GM12878 (cell line): ENCODE results near the gene CUL1. TPM values are rescaled to one million over a fixed set of nuclear protein-coding genes. Genes with fewer than 3 reads are reported as not detected.

Experiments used
- ATAC-seq: fragments of 200-7000 bp; cut with Tn5 transposase; 3 replicates; pipeline ENCODE4 v1.9.1; 2020; ENCODE audit warnings: mild to moderate bottlenecking, moderate library complexity
- BruUV-seq: library from RNA; stranded (reverse); fragments of 400-500 nt; replicated peaks from 2 replicates; lab custom pipeline; 2021; lab: Mats Ljungman, UMichigan
- CTCF ChIA-PET: fragments of 300-600 bp; sonication (Branson Sonifier 250); formaldehyde crosslinking; extraction: SDS; loops from one replicate; lab custom pipeline; 2021; ENCODE audit warnings: inconsistent platforms; lab: Yijun Ruan, JAX
- POLR2A ChIA-PET: fragments of 350-600 bp; formaldehyde crosslinking; extraction: SDS; loops from one replicate; lab custom pipeline; 2021; ENCODE audit warnings: inconsistent platforms; lab: Charles Lee
- RAD21 ChIA-PET: fragments of 300-600 bp; sonication (Branson Sonifier 250); formaldehyde crosslinking; loops from one replicate; lab custom pipeline; 2023; ENCODE audit warnings: antibody characterized with exemption; ENCODE audit not compliant: unreplicated experiment; lab: Charles Lee
- SMC1A ChIA-PET: fragments of 300-600 bp; sonication (Branson Sonifier 250); formaldehyde crosslinking; loops from one replicate; lab custom pipeline; 2023; ENCODE audit not compliant: unreplicated experiment, uncharacterized antibody; lab: Charles Lee
- DNase-seq: peaks from one replicate; pipeline ENCODE4 v3.0.0-alpha.2; 2011; ENCODE audit warnings: low read depth, low spot score
- FAIRE-seq: peaks from 3 replicates; lab custom pipeline; 2011; peaks lifted over from hg19 to GRCh38; lab: Jason Lieb, UNC
- H2AFZ ChIP-seq: 2 replicates; pipeline ENCODE4 v1.6.0; 2011; ENCODE audit warnings: low read depth, low read length, control low read depth; ENCODE audit not compliant: control insufficient read depth
- H3K27ac ChIP-seq: 2 replicates; pipeline ENCODE4 v1.5.1; 2011; ENCODE audit warnings: control low read depth; ENCODE audit not compliant: control insufficient read depth, insufficient read depth
- H3K27me3 ChIP-seq, 2 experiments: replicated peaks in 1 of 2; 2 replicates each; pipeline versions ENCODE4 v1.6.0 to v1.6.1; 2011; ENCODE audit warnings: low read length in 1 of 2; ENCODE audit not compliant: control insufficient read depth in 2 of 2, insufficient read depth in 2 of 2
- H3K36me3 ChIP-seq, 2 experiments: 2 replicates each; pipeline ENCODE4 v1.5.1; 2011; ENCODE audit warnings: low read length in 1 of 2; ENCODE audit not compliant: control insufficient read depth in 2 of 2, insufficient read depth in 2 of 2
- H3K4me1 ChIP-seq: 2 replicates; pipeline ENCODE4 v1.6.1; 2011; ENCODE audit warnings: mild to moderate bottlenecking, low read length, moderate library complexity, mixed read lengths; ENCODE audit not compliant: control insufficient read depth, insufficient read depth
- H3K4me2 ChIP-seq: 2 replicates; pipeline ENCODE4 v1.6.0; 2011; ENCODE audit warnings: control low read depth; ENCODE audit not compliant: control insufficient read depth, insufficient read depth
- H3K4me3 ChIP-seq: fragments of 200-600 bp; sonication (generic); 2 replicates; pipeline ENCODE4 v1.5.1; 2016
- H3K79me2 ChIP-seq: 2 replicates; pipeline ENCODE4 v1.6.0; 2011; ENCODE audit warnings: low read length; ENCODE audit not compliant: control insufficient read depth, insufficient read depth
- H3K9ac ChIP-seq: 2 replicates; pipeline ENCODE4 v1.8.0; 2011; ENCODE audit warnings: low read length, control low read depth, mixed read lengths; ENCODE audit not compliant: control insufficient read depth, insufficient read depth
- H3K9me3 ChIP-seq: replicated peaks from 3 replicates; pipeline ENCODE4 v1.5.1; 2011; ENCODE audit warnings: mild to moderate bottlenecking, low read length; ENCODE audit not compliant: control insufficient read depth, insufficient read depth
- H4K20me1 ChIP-seq: 2 replicates; pipeline ENCODE4 v1.6.0; 2011; ENCODE audit not compliant: control insufficient read depth, insufficient read depth
- BCL11A ChIP-seq: IDR thresholded peaks from 2 replicates; pipeline ENCODE4 v1.6.1; 2011; ENCODE audit warnings: low read depth, low read length
- MYB ChIP-seq: fragments of 150-350 bp; IDR thresholded peaks from 2 replicates; pipeline ENCODE4 v1.6.1; 2014; ENCODE audit warnings: mild to moderate bottlenecking, low read depth, low read length, borderline replicate concordance
- NFIC ChIP-seq: IDR thresholded peaks from 2 replicates; pipeline ENCODE4 v1.6.1; 2012; ENCODE audit warnings: low read depth, mild to moderate bottlenecking, inconsistent platforms, low read length, moderate library complexity
- POU2F2 ChIP-seq: IDR thresholded peaks from 3 replicates; pipeline ENCODE4 v1.6.1; 2011; ENCODE audit warnings: low read depth, mild to moderate bottlenecking, low read length, borderline replicate concordance
- RCOR1 ChIP-seq: conservative IDR thresholded peaks from 2 replicates; pipeline ENCODE4 v1.6.1; 2012; ENCODE audit warnings: low read depth, low read length, improper control_type of control experiment
- RFX5 ChIP-seq: IDR thresholded peaks from 2 replicates; pipeline ENCODE4 v1.6.1; 2011; ENCODE audit warnings: low read depth, low read length, improper control_type of control experiment
- RUNX3 ChIP-seq: IDR thresholded peaks from 2 replicates; pipeline ENCODE4 v1.6.1; 2012; ENCODE audit warnings: low read length, inconsistent platforms
- SIN3A ChIP-seq: IDR thresholded peaks from 2 replicates; pipeline ENCODE4 v1.6.1; 2012; ENCODE audit warnings: low read depth, low read length, improper control_type of control experiment
- TARDBP ChIP-seq: IDR thresholded peaks from 2 replicates; pipeline ENCODE4 v1.6.1; 2016; ENCODE audit warnings: borderline replicate concordance
- TBL1XR1 ChIP-seq: IDR thresholded peaks from 2 replicates; pipeline ENCODE4 v1.6.1; 2012; ENCODE audit warnings: low read depth, low read length, improper control_type of control experiment
- ZBED1 ChIP-seq: IDR thresholded peaks from 2 replicates; pipeline ENCODE4 v1.6.1; 2016; ENCODE audit warnings: borderline replicate concordance
- WGBS: methylation state at CpG from one replicate; pipeline ENCODE4 v1.1.6; 2016; ENCODE audit warnings: low lambda C conversion rate; ENCODE audit not compliant: insufficient replicate concordance, insufficient coverage; ENCODE audit errors: missing lambda C conversion rate; 5-methylcytosine and 5-hydroxymethylcytosine counted together
- in situ Hi-C: fragments of 300-500 bp; cut with MboI; formaldehyde crosslinking; loops from 9 replicates; pipeline ENCODE4 v1.14.3; 2018; ENCODE audit warnings: mixed read lengths
- intact Hi-C: fragments of 100-400 bp; cut with micrococcal nuclease; formaldehyde crosslinking; loops from one replicate; pipeline ENCODE4 v1.14.2; 2022; ENCODE audit not compliant: unreplicated experiment
- polyA plus RNA-seq, 11 experiments: library from polyadenylated mRNA; depleted of rRNA in 4 of 11; unstranded in 6 of 11; stranded (reverse) in 5 of 11; fragments of >200 nt; fragmentation: Nextera tagmentation in 4 of 11; fragmentation: Illumina TruSeq in 1 of 11; extraction: Ambion mirVana in 4 of 11; extraction: Trizol in 1 of 11; gene quantifications; 1 replicate in 1 of 11; 2 replicates in 10 of 11; pipeline versions ENCODE4 v1.2.1 to v1.2.3, GENCODE V29; 2011 to 2016; ENCODE audit warnings: inconsistent platforms in 2 of 11, missing spikeins in 2 of 11, low read depth in 1 of 11
- total RNA-seq, 4 experiments: library from RNA; depleted of rRNA in 3 of 4; stranded (reverse); fragments of >200 nt in 3 of 4; fragmentation: Illumina TruSeq in 1 of 4; extraction: Trizol in 1 of 4; gene quantifications; 2 replicates each; pipeline versions ENCODE4 v1.2.1 to v1.2.3, GENCODE V29; 2013 to 2021
- TF ChIP-seq, protein P1 (sequence below): fragments of 450-650 bp; IDR thresholded peaks from 2 replicates; pipeline ENCODE4 v1.6.1; 2014; ENCODE audit warnings: mild to moderate bottlenecking
- TF ChIP-seq, protein P2 (sequence below): IDR thresholded peaks from 2 replicates; pipeline ENCODE4 v1.6.1; 2012; ENCODE audit warnings: low read depth, low read length, improper control_type of control experiment

CUL1 gene
- total and polyA plus RNA-seq, 10 of the 15 experiments (the other 5 are each of a cell fraction or from before 2014, with no cell fraction given): 13.3 to 63.9 (median 45.9) TPM

DNA sequence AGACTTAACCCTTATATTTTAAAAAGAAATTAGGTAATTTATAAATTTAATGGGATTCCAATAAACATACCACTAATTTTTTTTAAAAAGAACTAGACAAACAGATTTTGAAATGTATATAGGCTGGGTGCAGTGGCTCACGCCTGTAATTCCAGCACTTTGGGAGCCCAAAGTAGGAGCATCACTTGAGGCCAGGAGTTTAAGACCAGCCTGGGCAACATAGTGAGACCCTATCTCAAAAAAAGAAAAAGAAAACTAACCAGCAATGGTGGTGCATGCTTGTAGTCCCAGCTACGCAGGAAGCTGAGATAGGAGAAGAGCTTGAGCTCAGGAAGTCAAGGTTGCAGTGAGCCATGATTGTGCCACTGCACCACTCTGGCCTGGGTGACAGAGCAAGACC lies 122.7 kb downstream of the CUL1 start:
- in situ Hi-C loops (no loop called here), intact Hi-C loops (no loop called here)
- no peak overlapping the region for H3K9ac ChIP-seq
- BruUV-seq: no TSS peak
- CTCF ChIA-PET: no interaction called here
- no peak overlapping the region for H3K27ac ChIP-seq
- no peaks in the 10 kb centered on the region for H4K20me1 ChIP-seq
- H3K4me3 ChIP-seq: no peak overlapping the region
- ATAC-seq (no peak), FAIRE-seq (no peak), DNase-seq (no peak)
- no peak overlapping the region for H2AFZ ChIP-seq
- SMC1A ChIA-PET: no interaction called here
- no peaks in the 10 kb centered on the region for H3K27me3 ChIP-seq
- no peaks in the 10 kb centered on the region for H3K9me3 ChIP-seq
- POLR2A ChIA-PET: no interaction called here
- RAD21 ChIA-PET: no interaction called here
- WGBS: 92% methylated on average over 2 of the region's 2 CpGs
- TF ChIP-seq, protein P1, sequence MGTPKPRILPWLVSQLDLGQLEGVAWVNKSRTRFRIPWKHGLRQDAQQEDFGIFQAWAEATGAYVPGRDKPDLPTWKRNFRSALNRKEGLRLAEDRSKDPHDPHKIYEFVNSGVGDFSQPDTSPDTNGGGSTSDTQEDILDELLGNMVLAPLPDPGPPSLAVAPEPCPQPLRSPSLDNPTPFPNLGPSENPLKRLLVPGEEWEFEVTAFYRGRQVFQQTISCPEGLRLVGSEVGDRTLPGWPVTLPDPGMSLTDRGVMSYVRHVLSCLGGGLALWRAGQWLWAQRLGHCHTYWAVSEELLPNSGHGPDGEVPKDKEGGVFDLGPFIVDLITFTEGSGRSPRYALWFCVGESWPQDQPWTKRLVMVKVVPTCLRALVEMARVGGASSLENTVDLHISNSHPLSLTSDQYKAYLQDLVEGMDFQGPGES: no peak
- TF ChIP-seq TBL1XR1 (no peak), ZBED1 (no peak), RUNX3 (no peak)
- TF ChIP-seq, protein P2, sequence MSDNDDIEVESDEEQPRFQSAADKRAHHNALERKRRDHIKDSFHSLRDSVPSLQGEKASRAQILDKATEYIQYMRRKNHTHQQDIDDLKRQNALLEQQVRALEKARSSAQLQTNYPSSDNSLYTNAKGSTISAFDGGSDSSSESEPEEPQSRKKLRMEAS: no peak
- no peak overlapping the region for H3K4me2 ChIP-seq
- peaks cover 5 to 30% of the 10 kb centered on the region in 2 experiments for H3K36me3 ChIP-seq
- no peaks in the 10 kb centered on the region for H3K79me2 ChIP-seq
- no peaks in the 10 kb centered on the region for H3K4me1 ChIP-seq

DNA sequence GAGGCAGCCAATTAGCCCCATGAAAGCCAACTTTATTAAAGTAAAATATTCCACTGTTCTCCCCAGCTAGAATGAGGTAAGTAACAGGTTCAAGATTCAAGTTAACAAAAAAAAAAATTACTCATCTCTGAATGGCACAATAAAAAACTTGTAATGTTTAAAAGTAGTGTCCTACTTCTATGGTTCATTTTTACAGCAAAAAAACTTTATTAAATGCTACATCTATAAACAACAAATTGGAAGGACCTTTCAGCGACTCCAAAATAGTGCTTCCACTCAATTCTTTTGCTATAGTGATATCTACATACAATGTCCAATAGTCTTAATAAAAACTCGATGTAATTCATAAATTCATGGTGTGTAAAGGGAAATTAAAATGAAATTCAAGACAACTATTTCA lies 126.2 kb downstream of the CUL1 start:
- no peak overlapping the region for H2AFZ ChIP-seq
- no peaks in the 10 kb centered on the region for H3K4me1 ChIP-seq
- no peak overlapping the region for H3K9ac ChIP-seq
- H3K27ac ChIP-seq: no peak overlapping the region
- ATAC-seq (no peak), DNase-seq (no peak), FAIRE-seq (no peak)
- intact Hi-C loops (no loop called here), in situ Hi-C loops (no loop called here)
- no peaks in the 10 kb centered on the region for H3K9me3 ChIP-seq
- SMC1A ChIA-PET: interaction anchor here (0.9 kb wide), 2 partner anchors 11 to 21 kb away, joined by 3 read pairs; no protein-coding TSS in a partner anchor
- CTCF ChIA-PET: no interaction called here
- H4K20me1 ChIP-seq: no peaks in the 10 kb centered on the region
- peaks cover 0 to 13% of the 10 kb centered on the region in 2 experiments; a peak in 3 of 4 replicates for H3K36me3 ChIP-seq
- TF ChIP-seq, protein P1: no peak
- TF ChIP-seq BCL11A: no peak
- TF ChIP-seq MYB: no peak
- no peak for TF ChIP-seq NFIC
- no peak for TF ChIP-seq POU2F2
- TF ChIP-seq SIN3A: no peak
- no peak for TF ChIP-seq RFX5
- no peak for TF ChIP-seq RCOR1
- no peak for TF ChIP-seq TARDBP
- RAD21 ChIA-PET: no interaction called here
- WGBS: 100% methylated on average over 2 of the region's 2 CpGs
- POLR2A ChIA-PET: no interaction called here
- no peaks in the 10 kb centered on the region for H3K79me2 ChIP-seq
- H3K27me3 ChIP-seq: no peaks in the 10 kb centered on the region
- H3K4me3 ChIP-seq: no peak overlapping the region
- BruUV-seq: no TSS peak
- no peak overlapping the region for H3K4me2 ChIP-seq
